Nephron (organoid): ENCODE data around the gene KLF12.

Experiments
- H3K27ac Mint-ChIP-seq, 3 experiments: 2 replicates each; pipeline ENCODE4 v1.8.0; 2020; ENCODE audit warnings: mixed read lengths in 3 of 3, mild to moderate bottlenecking in 2 of 3, moderate library complexity in 1 of 3
- H3K27me3 Mint-ChIP-seq: 2 replicates; pipeline ENCODE4 v1.8.0; 2021; ENCODE audit warnings: low read depth, mild to moderate bottlenecking, moderate library complexity, mixed read lengths
- H3K36me3 Mint-ChIP-seq: 2 replicates; pipeline ENCODE4 v1.8.0; 2020; ENCODE audit warnings: low read depth, mixed read lengths
- H3K4me1 Mint-ChIP-seq: 2 replicates; pipeline ENCODE4 v1.8.0; 2020; ENCODE audit warnings: mixed read lengths
- H3K4me3 Mint-ChIP-seq, 3 experiments: 2 replicates each; pipeline ENCODE4 v1.8.0; 2020; ENCODE audit warnings: mild to moderate bottlenecking in 3 of 3, mixed read lengths in 3 of 3, moderate library complexity in 2 of 3
- H3K9me3 Mint-ChIP-seq: 2 replicates; pipeline ENCODE4 v1.8.0; 2020; ENCODE audit warnings: mixed read lengths
- TF ChIP-seq, protein P1 (sequence below), 3 experiments: fragments of 200-600 bp; sonication (generic); IDR thresholded peaks; one replicate each; pipeline ENCODE4 v1.5.0; 2021; ENCODE audit warnings: antibody characterized with exemption in 3 of 3; ENCODE audit not compliant: unreplicated experiment in 3 of 3

The KLF12 gene

GRCh38 chr13:74102691-74103090, 31.5 kb downstream of the KLF12 start:
- TF ChIP-seq, protein P1, sequence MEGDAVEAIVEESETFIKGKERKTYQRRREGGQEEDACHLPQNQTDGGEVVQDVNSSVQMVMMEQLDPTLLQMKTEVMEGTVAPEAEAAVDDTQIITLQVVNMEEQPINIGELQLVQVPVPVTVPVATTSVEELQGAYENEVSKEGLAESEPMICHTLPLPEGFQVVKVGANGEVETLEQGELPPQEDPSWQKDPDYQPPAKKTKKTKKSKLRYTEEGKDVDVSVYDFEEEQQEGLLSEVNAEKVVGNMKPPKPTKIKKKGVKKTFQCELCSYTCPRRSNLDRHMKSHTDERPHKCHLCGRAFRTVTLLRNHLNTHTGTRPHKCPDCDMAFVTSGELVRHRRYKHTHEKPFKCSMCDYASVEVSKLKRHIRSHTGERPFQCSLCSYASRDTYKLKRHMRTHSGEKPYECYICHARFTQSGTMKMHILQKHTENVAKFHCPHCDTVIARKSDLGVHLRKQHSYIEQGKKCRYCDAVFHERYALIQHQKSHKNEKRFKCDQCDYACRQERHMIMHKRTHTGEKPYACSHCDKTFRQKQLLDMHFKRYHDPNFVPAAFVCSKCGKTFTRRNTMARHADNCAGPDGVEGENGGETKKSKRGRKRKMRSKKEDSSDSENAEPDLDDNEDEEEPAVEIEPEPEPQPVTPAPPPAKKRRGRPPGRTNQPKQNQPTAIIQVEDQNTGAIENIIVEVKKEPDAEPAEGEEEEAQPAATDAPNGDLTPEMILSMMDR (IDR thresholded peaks at IDR 0.05; ENCODE audit: unreplicated experiment in 3 of 3), result no peak
- Mint-ChIP-seq H3K27ac (no peak overlapping the region), H3K9me3 (peaks cover 22% of the 10 kb centered on the region)

GRCh38 chr13:74101436-74101835, 32.8 kb downstream of the KLF12 start:
- Mint-ChIP-seq H3K27ac (no peak overlapping the region), H3K4me3 (no peak overlapping the region), H3K36me3 (peaks cover 25% of the 10 kb centered on the region), H3K27me3 (no peaks in the 10 kb centered on the region), H3K4me1 (peaks cover 16% of the 10 kb centered on the region), H3K9me3 (peaks cover 18% of the 10 kb centered on the region)
- TF ChIP-seq, protein P1 (IDR thresholded peaks at IDR 0.05; ENCODE audit: unreplicated experiment in 3 of 3), result no peak

More at GRCh38 chr13:74102691-74103090, 31.5 kb downstream of the KLF12 start:
- Mint-ChIP-seq H3K4me1 (peaks cover 12% of the 10 kb centered on the region), H3K4me3 (no peak overlapping the region), H3K27me3 (no peaks in the 10 kb centered on the region), H3K36me3 (peaks cover 30% of the 10 kb centered on the region)

- Mint-ChIP-seq H3K4me1 (peaks cover 20% of the 10 kb centered on the region), H3K9me3 (peaks cover 18% of the 10 kb centered on the region), H3K4me3 (no peak overlapping the region), H3K36me3 (peaks cover 28% of the 10 kb centered on the region), H3K27me3 (no peaks in the 10 kb centered on the region), H3K27ac (peak overlapping the region in 1 of 3 experiments; percentile 56)
- TF ChIP-seq, protein P1 (IDR thresholded peaks at IDR 0.05; ENCODE audit: unreplicated experiment in 3 of 3), result no peak
Observed at GRCh38 chr13:74098077-74098476, 36.1 kb downstream of the KLF12 start.

DNA sequence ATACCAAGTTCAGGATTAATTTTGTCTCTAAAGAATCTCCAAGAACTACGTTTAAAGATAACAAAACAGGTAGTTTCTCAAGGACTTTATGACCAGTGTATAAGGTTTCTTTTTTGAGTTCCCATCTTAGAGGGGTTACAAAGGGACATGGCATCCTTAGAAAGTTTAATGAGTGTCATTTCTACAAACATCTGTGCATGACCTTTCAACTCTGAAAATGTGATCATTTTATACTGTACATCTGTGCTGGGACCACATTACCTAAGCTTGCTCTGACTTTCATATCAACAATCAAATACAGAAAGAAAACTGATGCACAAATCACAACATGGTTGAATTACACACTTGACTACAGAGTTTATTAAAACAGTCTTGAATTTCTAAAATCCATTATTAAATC, 37.1 kb downstream of the KLF12 start:
- Mint-ChIP-seq H3K4me3 (no peak overlapping the region), H3K9me3 (peaks cover 17% of the 10 kb centered on the region), H3K27me3 (no peaks in the 10 kb centered on the region), H3K36me3 (peaks cover 32% of the 10 kb centered on the region), H3K27ac (peak overlapping the region in 1 of 3 experiments; percentile 55), H3K4me1 (peaks cover 22% of the 10 kb centered on the region)
- TF ChIP-seq, protein P1 (IDR thresholded peaks at IDR 0.05; ENCODE audit: unreplicated experiment in 3 of 3), result no peak

GRCh38 chr13:74093691-74094090, 40.5 kb downstream of the KLF12 start:
- Mint-ChIP-seq H3K4me3 (no peak overlapping the region), H3K36me3 (peaks cover 27% of the 10 kb centered on the region), H3K27me3 (no peaks in the 10 kb centered on the region), H3K27ac (peak overlapping the region in 1 of 3 experiments; percentile 59), H3K4me1 (peaks cover 29% of the 10 kb centered on the region), H3K9me3 (peaks cover 2% of the 10 kb centered on the region)
- TF ChIP-seq, protein P1 (IDR thresholded peaks at IDR 0.05; ENCODE audit: unreplicated experiment in 3 of 3), result no peak

DNA sequence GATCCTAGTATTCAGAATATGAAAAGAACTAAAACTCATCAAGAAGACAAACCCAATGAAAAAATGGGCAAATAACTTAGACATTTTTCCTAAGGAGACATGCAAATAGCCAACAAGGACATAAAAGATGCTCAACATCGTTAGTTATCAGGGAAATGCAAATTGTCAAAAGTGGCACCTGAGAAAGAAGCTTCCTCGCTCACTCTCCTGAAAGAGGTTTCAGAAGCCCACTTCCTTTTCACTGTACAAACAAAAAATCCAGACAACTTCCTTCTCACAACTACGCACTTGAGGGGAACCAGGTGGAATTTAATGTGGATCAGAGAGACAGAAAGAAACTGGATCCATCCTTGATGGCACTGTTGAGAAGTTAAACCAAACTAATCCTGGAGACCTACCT, 41.5 kb downstream of the KLF12 start:
- Mint-ChIP-seq H3K27ac (peak overlapping the region; percentile 42 to 78 (median 59)), H3K9me3 (peaks cover 2% of the 10 kb centered on the region), H3K27me3 (no peaks in the 10 kb centered on the region), H3K36me3 (peaks cover 27% of the 10 kb centered on the region), H3K4me1 (peaks cover 33% of the 10 kb centered on the region), H3K4me3 (no peak overlapping the region)
- TF ChIP-seq, protein P1 (IDR thresholded peaks at IDR 0.05; ENCODE audit: unreplicated experiment in 3 of 3), result no peak
